ENCODE measurements around the gene PHKA2. TPM values are rescaled to one million over a fixed set of nuclear protein-coding genes. Genes with fewer than 3 reads are reported as not detected.

Gene PHKA2
- total and polyA plus RNA-seq, 10 of the 15 experiments (the other 5 are each of a cell fraction or from before 2014, with no cell fraction given), result 1.4 to 25.6 (median 15.4) TPM

GRCh38 chrX:18879144-18879543 lies 104.8 kb downstream of the PHKA2 start (continued):
- TF ChIP-seq, protein P1, sequence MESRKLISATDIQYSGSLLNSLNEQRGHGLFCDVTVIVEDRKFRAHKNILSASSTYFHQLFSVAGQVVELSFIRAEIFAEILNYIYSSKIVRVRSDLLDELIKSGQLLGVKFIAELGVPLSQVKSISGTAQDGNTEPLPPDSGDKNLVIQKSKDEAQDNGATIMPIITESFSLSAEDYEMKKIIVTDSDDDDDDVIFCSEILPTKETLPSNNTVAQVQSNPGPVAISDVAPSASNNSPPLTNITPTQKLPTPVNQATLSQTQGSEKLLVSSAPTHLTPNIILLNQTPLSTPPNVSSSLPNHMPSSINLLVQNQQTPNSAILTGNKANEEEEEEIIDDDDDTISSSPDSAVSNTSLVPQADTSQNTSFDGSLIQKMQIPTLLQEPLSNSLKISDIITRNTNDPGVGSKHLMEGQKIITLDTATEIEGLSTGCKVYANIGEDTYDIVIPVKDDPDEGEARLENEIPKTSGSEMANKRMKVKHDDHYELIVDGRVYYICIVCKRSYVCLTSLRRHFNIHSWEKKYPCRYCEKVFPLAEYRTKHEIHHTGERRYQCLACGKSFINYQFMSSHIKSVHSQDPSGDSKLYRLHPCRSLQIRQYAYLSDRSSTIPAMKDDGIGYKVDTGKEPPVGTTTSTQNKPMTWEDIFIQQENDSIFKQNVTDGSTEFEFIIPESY (IDR thresholded peaks at IDR 0.05), result no peak
- TF ChIP-seq MLLT1 (IDR thresholded peaks at IDR 0.05) (no peak), BCL11A (IDR thresholded peaks at IDR 0.05; ENCODE audit: low read depth, low read length) (no peak)

- no peaks in the 10 kb centered on the region for H4K20me1 ChIP-seq (ENCODE audit: control insufficient read depth, insufficient read depth)
- H3K9me3 ChIP-seq (replicated peaks; ENCODE audit: control insufficient read depth, insufficient read depth, low read length), result no peaks in the 10 kb centered on the region
- H3K9ac ChIP-seq (ENCODE audit: control insufficient read depth, insufficient read depth, low read length), result no peak overlapping the region
- ChIA-PET SMC1A (ENCODE audit: uncharacterized antibody, unreplicated experiment) (no interaction called here), RAD21 (ENCODE audit: unreplicated experiment) (no interaction called here), POLR2A (interaction anchor here (0.5 kb wide), 1 partner anchor 20 kb away, joined by 7 read pairs; no protein-coding TSS in a partner anchor), CTCF (interaction anchor here (0.8 kb wide), 1 partner anchor 9 kb away, joined by 3 read pairs; no protein-coding TSS in a partner anchor)
- 48% methylated on average over 5 of the region's 7 CpGs for WGBS (ENCODE audit: insufficient coverage, insufficient replicate concordance, low lambda C conversion rate, missing lambda C conversion rate)
- no peak overlapping the region for H3K4me2 ChIP-seq (ENCODE audit: control insufficient read depth, insufficient read depth)
- H3K36me3 ChIP-seq (ENCODE audit: control insufficient read depth in 2 of 2, insufficient read depth in 2 of 2, low read length in 1 of 2), result no peaks in the 10 kb centered on the region
- no peaks in the 10 kb centered on the region for H3K4me1 ChIP-seq (ENCODE audit: control insufficient read depth, insufficient read depth, low read length)
- no TSS peak for BruUV-seq (replicated peaks)
- intact Hi-C loops (cut with micrococcal nuclease; ENCODE audit: unreplicated experiment), result no loop called here
- H3K4me3 ChIP-seq, result no peak overlapping the region
- in situ Hi-C loops (cut with MboI), result no loop called here
- no peaks in the 10 kb centered on the region for H3K27me3 ChIP-seq (replicated peaks in 1 of 2; ENCODE audit: control insufficient read depth in 2 of 2, insufficient read depth in 2 of 2, low read length in 1 of 2)
- H2AFZ ChIP-seq (ENCODE audit: control insufficient read depth, low read depth, low read length), result no peak overlapping the region
- no peak overlapping the region for H3K27ac ChIP-seq (ENCODE audit: control insufficient read depth, insufficient read depth)
- ATAC-seq (no peak), FAIRE-seq (no peak), DNase-seq (ENCODE audit: low read depth, low spot score) (no peak)
- TF ChIP-seq FOXK2 (IDR thresholded peaks at IDR 0.05) (no peak), BACH1 (IDR thresholded peaks at IDR 0.05; ENCODE audit: borderline replicate concordance) (no peak), RAD51 (IDR thresholded peaks at IDR 0.05) (0 out of 2 replicates have a peak, but pooled peaks have one; percentile 14), MTA3 (IDR thresholded peaks at IDR 0.05; ENCODE audit: borderline replicate concordance, low read length) (no peak), CBX3 (IDR thresholded peaks at IDR 0.05; ENCODE audit: borderline replicate concordance, low read depth) (no peak), HDAC6 (IDR thresholded peaks at IDR 0.05; ENCODE audit: unreplicated experiment) (no peak)
- H3K79me2 ChIP-seq (ENCODE audit: control insufficient read depth, insufficient read depth, low read length), result no peaks in the 10 kb centered on the region
These were observed 106.4 kb downstream of the PHKA2 start for GRCh38 chrX:18877469-18877868.

All from GM12878 (cell line).